ENCODE data around the gene B3GNT8. TPM values are rescaled to one million over a fixed set of nuclear protein-coding genes. Genes with fewer than 3 reads are reported as not detected.

The B3GNT8 gene
- polyA plus RNA-seq, 2 donors = 42.9 to 68.8 TPM

DNA sequence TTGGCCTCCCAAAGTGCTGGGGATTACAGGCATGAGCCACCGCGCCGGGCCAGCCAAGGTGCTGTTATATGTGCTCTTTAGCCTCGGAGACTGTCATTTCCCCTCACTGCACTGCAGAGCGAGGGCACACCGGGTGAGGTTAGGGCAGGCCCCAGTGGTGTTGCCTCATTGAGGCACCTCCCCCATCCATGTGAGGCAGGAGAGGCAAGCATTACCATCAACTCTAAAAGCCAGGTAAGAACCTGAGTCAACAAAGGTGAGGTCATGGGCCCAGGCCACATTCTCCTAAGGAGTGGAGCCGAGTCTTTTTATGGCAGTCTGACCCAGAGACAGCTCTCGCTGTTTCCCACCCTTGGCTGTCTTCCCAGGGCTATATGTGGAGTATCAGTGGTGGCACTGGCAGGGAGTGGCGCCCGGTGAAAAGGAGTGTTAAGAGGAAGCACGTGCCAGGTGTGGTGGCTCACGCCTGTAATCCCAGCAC, 10.9 kb downstream of the B3GNT8 start:
- peaks cover 18 to 42% of the 10 kb centered on the region in 2 donors for H3K36me3 ChIP-seq (ENCODE audit: control insufficient read depth in 2 of 2, insufficient read depth in 2 of 2, low read length in 1 of 2)
- no peak overlapping the region for H3K4me3 ChIP-seq (ENCODE audit: low read depth in 1 of 2, low read length in 2 of 2)
- no peaks in the 10 kb centered on the region for H3K27me3 ChIP-seq (ENCODE audit: control insufficient read depth in 1 of 2, insufficient read depth in 2 of 2, low read length in 2 of 2)
- H3K9me3 ChIP-seq (ENCODE audit: control insufficient read depth in 2 of 2, insufficient read depth in 1 of 2, low read depth in 1 of 2, low read length in 1 of 2) = peaks cover 0 to 1% of the 10 kb centered on the region in 2 donors
- peaks cover 3 to 9% of the 10 kb centered on the region in 2 donors for H3K4me1 ChIP-seq (ENCODE audit: control insufficient read depth in 2 of 2, insufficient read depth in 2 of 2, low read length in 1 of 2)
- 64 to 79% methylated on average over 12 of the region's 12 CpGs for WGBS, 2 donors
- H3K27ac ChIP-seq (ENCODE audit: low read depth in 2 of 2, low read length in 1 of 2) = peak overlapping the region; percentile 14 to 81

DNA sequence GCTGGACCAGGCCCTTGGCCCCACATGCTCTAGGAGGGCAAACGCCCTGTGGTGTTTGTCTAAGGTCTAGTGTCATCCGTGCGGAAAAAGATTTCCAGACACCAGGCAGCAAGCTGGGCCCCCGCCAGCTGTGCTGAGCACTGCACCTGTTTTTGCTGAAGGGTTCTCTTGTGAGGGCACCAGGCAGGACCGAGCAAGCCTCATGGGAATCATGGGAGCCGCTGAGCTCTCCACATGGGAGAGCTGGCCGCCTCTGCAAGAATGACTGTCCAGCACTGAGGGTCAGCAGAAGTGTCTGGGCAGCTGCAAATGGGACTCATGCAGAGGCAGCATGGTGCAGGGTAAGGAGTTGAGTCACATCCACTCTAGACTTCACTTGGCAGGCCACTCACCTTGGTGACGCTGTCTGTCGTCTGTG, 12.0 kb downstream of the B3GNT8 start:
- WGBS, 2 donors = 79 to 84% methylated on average over 9 of the region's 9 CpGs
- Histone ChIP-seq H3K4me1 (ENCODE audit: control insufficient read depth in 2 of 2, insufficient read depth in 2 of 2, low read length in 1 of 2) (peaks cover 3 to 7% of the 10 kb centered on the region in 2 donors), H3K36me3 (ENCODE audit: control insufficient read depth in 2 of 2, insufficient read depth in 2 of 2, low read length in 1 of 2) (peaks cover 18 to 40% of the 10 kb centered on the region in 2 donors), H3K9me3 (ENCODE audit: control insufficient read depth in 2 of 2, insufficient read depth in 1 of 2, low read depth in 1 of 2, low read length in 1 of 2) (peaks cover 0 to 1% of the 10 kb centered on the region in 2 donors), H3K27ac (ENCODE audit: low read depth in 2 of 2, low read length in 1 of 2) (peak overlapping the region in 1 of 2 donors; percentile 24), H3K27me3 (ENCODE audit: control insufficient read depth in 1 of 2, insufficient read depth in 2 of 2, low read length in 2 of 2) (no peaks in the 10 kb centered on the region), H3K4me3 (ENCODE audit: low read depth in 1 of 2, low read length in 2 of 2) (no peak overlapping the region)

DNA sequence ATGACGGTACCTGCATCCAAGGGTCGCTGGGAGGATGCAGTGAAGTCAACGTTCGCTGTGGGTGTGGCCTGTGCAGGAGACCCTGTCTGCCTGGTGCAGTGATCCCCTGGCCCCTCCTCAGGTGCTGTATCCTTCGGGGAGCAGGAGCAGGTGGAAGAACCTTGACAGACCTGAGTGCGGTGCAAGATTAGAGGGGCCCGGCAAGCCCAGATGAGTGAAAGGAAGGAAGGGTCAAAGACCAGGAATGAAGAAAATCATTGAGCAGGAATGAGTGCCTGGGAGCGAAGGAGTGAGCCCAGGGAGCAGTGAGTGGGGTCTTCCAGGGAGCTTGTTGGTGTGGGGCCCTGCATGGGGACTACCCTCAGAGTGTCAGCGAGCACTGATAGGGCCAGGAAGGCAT, 12.7 kb downstream of the B3GNT8 start:
- Histone ChIP-seq H3K27me3 (ENCODE audit: control insufficient read depth in 1 of 2, insufficient read depth in 2 of 2, low read length in 2 of 2) (no peaks in the 10 kb centered on the region), H3K9me3 (ENCODE audit: control insufficient read depth in 2 of 2, insufficient read depth in 1 of 2, low read depth in 1 of 2, low read length in 1 of 2) (peaks cover 0 to 1% of the 10 kb centered on the region in 2 donors), H3K4me1 (ENCODE audit: control insufficient read depth in 2 of 2, insufficient read depth in 2 of 2, low read length in 1 of 2) (peaks cover 3 to 7% of the 10 kb centered on the region in 2 donors), H3K27ac (ENCODE audit: low read depth in 2 of 2, low read length in 1 of 2) (no peak overlapping the region), H3K4me3 (ENCODE audit: low read depth in 1 of 2, low read length in 2 of 2) (no peak overlapping the region), H3K36me3 (ENCODE audit: control insufficient read depth in 2 of 2, insufficient read depth in 2 of 2, low read length in 1 of 2) (peaks cover 14 to 36% of the 10 kb centered on the region in 2 donors)
- 87 to 89% methylated on average over 9 of the region's 9 CpGs for WGBS, 2 donors

DNA sequence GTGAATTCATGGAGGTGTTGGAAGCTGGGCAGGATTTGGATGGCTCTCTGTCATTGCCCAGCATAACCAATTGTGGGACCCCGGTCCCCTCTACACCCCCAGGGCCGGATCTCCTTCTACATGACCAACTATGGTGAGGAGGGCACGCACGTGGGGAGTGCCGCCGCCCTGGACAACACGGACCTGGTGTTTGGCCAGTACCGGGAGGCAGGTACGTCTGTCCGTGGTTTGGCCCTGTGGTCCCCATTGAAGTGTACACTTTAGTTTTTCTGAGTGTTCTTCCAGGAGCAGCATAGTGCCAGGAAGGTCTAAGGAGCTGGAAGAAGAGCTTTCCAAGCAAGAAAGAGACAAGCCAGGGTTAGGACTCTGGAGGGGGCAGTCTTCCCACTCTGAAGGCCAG, 13.2 kb downstream of the B3GNT8 start:
- peaks cover 3 to 7% of the 10 kb centered on the region in 2 donors for H3K4me1 ChIP-seq (ENCODE audit: control insufficient read depth in 2 of 2, insufficient read depth in 2 of 2, low read length in 1 of 2)
- H3K9me3 ChIP-seq (ENCODE audit: control insufficient read depth in 2 of 2, insufficient read depth in 1 of 2, low read depth in 1 of 2, low read length in 1 of 2) = peaks cover 0 to under 1% of the 10 kb centered on the region in 2 donors
- no peaks in the 10 kb centered on the region for H3K27me3 ChIP-seq (ENCODE audit: control insufficient read depth in 1 of 2, insufficient read depth in 2 of 2, low read length in 2 of 2)
- H3K36me3 ChIP-seq (ENCODE audit: control insufficient read depth in 2 of 2, insufficient read depth in 2 of 2, low read length in 1 of 2) = peaks cover 12 to 33% of the 10 kb centered on the region in 2 donors
- no peak overlapping the region for H3K4me3 ChIP-seq (ENCODE audit: low read depth in 1 of 2, low read length in 2 of 2)
- WGBS, 2 donors = 91 to 92% methylated on average over 10 of the region's 10 CpGs
- no peak overlapping the region for H3K27ac ChIP-seq (ENCODE audit: low read depth in 2 of 2, low read length in 1 of 2)

DNA sequence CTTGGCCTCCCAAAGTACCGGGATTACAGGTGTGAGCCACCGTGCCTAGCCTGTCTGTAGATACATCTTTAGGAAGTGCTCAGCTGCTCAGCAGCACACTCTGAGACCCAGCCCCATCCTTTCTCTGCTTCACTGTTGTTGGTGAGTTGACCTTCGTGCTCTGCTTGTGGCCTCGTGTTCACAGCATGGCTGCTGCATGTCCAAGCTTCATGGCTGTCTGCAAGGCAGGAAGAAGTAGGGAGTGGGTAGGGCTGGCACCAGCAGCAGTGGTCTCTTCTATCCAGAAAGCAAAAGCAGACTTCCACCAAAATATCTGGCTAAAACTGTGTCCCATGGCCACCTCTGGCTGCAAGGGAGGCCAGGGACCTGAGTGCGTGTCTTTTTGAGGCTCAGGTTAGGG, 14.2 kb downstream of the B3GNT8 start:
- no peaks in the 10 kb centered on the region for H3K27me3 ChIP-seq (ENCODE audit: control insufficient read depth in 1 of 2, insufficient read depth in 2 of 2, low read length in 2 of 2)
- WGBS, 2 donors = 96 to 97% methylated on average over 5 of the region's 5 CpGs
- H3K4me1 ChIP-seq (ENCODE audit: control insufficient read depth in 2 of 2, insufficient read depth in 2 of 2, low read length in 1 of 2) = peaks cover 3 to 7% of the 10 kb centered on the region in 2 donors
- no peaks in the 10 kb centered on the region for H3K9me3 ChIP-seq (ENCODE audit: control insufficient read depth in 2 of 2, insufficient read depth in 1 of 2, low read depth in 1 of 2, low read length in 1 of 2)
- H3K36me3 ChIP-seq (ENCODE audit: control insufficient read depth in 2 of 2, insufficient read depth in 2 of 2, low read length in 1 of 2) = peaks cover 5 to 31% of the 10 kb centered on the region in 2 donors
- H3K27ac ChIP-seq (ENCODE audit: low read depth in 2 of 2, low read length in 1 of 2) = no peak overlapping the region
- H3K4me3 ChIP-seq (ENCODE audit: low read depth in 1 of 2, low read length in 2 of 2) = no peak overlapping the region

DNA sequence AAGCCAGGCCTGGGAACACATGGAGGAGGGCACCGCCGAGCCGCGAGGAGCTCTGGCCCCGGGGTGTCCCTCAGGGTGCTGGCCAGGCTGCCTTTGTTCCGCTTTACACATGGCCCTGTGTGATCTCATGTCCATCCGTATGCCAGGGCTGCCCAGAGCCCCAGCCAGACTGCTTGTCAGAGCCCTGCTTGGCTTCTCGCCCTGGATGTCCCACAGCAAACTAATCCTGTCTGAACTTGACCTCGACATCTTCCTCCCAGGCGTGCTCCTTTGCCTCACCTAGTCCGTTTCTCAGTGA, 15.3 kb downstream of the B3GNT8 start:
- Histone ChIP-seq H3K4me3 (ENCODE audit: low read depth in 1 of 2, low read length in 2 of 2) (no peak overlapping the region), H3K4me1 (ENCODE audit: control insufficient read depth in 2 of 2, insufficient read depth in 2 of 2, low read length in 1 of 2) (peaks cover 3 to 7% of the 10 kb centered on the region in 2 donors), H3K27me3 (ENCODE audit: control insufficient read depth in 1 of 2, insufficient read depth in 2 of 2, low read length in 2 of 2) (no peaks in the 10 kb centered on the region), H3K27ac (ENCODE audit: low read depth in 2 of 2, low read length in 1 of 2) (peak overlapping the region; percentile 23 to 54), H3K36me3 (ENCODE audit: control insufficient read depth in 2 of 2, insufficient read depth in 2 of 2, low read length in 1 of 2) (peaks cover 5 to 31% of the 10 kb centered on the region in 2 donors), H3K9me3 (ENCODE audit: control insufficient read depth in 2 of 2, insufficient read depth in 1 of 2, low read depth in 1 of 2, low read length in 1 of 2) (no peaks in the 10 kb centered on the region)
- 51 to 68% methylated on average over 11 of the region's 11 CpGs for WGBS, 2 donors

DNA sequence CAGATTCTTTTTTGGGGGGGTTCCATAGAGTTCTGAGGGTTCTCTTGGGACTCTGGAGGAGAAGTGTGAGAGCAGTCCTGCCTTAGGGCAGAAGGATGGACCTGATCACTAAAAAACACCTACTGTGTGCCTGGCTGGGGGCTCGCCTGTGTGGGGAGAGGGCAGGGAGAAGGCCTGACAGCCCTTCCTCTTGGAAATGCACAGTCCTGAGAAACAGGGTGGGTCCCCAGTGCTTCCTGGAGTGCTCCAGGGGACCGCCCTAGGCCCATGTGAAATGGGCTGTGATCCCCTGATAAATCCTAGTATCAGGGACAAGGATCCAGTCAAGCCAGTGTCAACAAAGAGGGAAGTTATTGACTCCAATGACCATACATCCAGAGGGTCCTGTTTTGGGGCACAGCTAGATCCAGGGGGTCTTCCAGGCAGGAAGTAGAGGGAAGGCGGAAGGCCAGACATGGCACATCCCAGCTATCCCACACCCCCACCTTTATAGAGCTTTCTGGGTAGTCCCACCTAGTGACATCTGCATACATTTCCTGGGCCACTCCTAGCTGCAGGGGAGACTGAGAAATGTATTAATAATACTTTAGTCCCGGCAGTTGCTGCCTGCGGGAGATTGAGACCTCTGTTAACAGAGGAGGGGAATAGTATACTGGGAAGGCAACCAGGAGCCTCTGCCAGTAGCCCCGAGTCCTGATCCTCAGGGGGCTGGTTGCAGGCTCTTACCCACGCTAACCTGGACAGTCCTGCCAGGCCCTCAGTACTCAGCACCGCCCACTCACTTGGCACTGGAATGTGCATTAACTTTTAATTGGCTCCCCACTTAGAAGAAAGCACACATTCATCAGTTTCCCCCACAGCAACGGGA, 15.8 kb downstream of the B3GNT8 start:
- Histone ChIP-seq H3K27ac (ENCODE audit: low read depth in 2 of 2, low read length in 1 of 2) (peak overlapping the region; percentile 23 to 54), H3K4me3 (ENCODE audit: low read depth in 1 of 2, low read length in 2 of 2) (no peak overlapping the region), H3K4me1 (ENCODE audit: control insufficient read depth in 2 of 2, insufficient read depth in 2 of 2, low read length in 1 of 2) (peaks cover 3 to 7% of the 10 kb centered on the region in 2 donors)

DNA sequence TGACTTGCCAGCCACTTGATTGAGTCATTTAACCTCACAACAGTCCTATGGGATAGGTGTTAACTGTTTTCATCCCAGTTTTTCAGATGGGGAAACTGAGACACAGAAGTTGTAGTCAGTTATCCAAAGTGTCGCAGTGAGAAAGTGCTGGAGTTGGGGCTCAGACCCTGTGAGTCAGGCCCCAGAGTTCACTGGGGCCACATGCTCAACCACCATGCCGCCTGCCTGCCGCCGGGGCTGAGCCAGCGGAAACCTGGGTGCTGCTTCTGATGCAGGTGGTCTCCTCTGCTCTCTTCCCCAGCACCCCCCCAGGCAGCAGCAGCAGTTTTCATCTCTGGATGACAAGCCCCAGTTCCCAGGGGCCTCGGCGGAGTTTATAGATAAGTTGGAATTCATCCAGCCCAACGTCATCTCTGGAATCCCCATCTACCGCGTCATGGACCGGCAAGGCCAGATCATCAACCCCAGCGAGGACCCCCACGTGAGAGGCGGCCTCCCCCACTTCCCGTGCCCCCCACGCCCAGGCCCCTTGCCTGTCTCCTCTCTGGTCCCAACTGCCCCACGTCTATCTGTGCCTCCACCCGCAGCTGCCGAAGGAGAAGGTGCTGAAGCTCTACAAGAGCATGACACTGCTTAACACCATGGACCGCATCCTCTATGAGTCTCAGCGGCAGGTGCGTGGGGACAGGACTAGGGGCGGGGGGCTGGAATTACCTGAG, 16.7 kb downstream of the B3GNT8 start:
- peak overlapping the region in 1 of 2 donors; percentile 15 for H3K27ac ChIP-seq (ENCODE audit: low read depth in 2 of 2, low read length in 1 of 2)
- H3K4me3 ChIP-seq (ENCODE audit: low read depth in 1 of 2, low read length in 2 of 2) = no peak overlapping the region
- 92 to 93% methylated on average over 23 of the region's 23 CpGs for WGBS, 2 donors
- peaks cover 3 to 13% of the 10 kb centered on the region in 2 donors for H3K4me1 ChIP-seq (ENCODE audit: control insufficient read depth in 2 of 2, insufficient read depth in 2 of 2, low read length in 1 of 2)
- H3K27me3 ChIP-seq (ENCODE audit: control insufficient read depth in 1 of 2, insufficient read depth in 2 of 2, low read length in 2 of 2) = no peaks in the 10 kb centered on the region
- H3K36me3 ChIP-seq (ENCODE audit: control insufficient read depth in 2 of 2, insufficient read depth in 2 of 2, low read length in 1 of 2) = peaks cover 5 to 26% of the 10 kb centered on the region in 2 donors
- no peaks in the 10 kb centered on the region for H3K9me3 ChIP-seq (ENCODE audit: control insufficient read depth in 2 of 2, insufficient read depth in 1 of 2, low read depth in 1 of 2, low read length in 1 of 2)

More for the DNA sequence above, 15.8 kb downstream of the B3GNT8 start:
- 56 to 67% methylated on average over 9 of the region's 9 CpGs for WGBS, 2 donors
- peaks cover 5 to 30% of the 10 kb centered on the region in 2 donors for H3K36me3 ChIP-seq (ENCODE audit: control insufficient read depth in 2 of 2, insufficient read depth in 2 of 2, low read length in 1 of 2)
- H3K9me3 ChIP-seq (ENCODE audit: control insufficient read depth in 2 of 2, insufficient read depth in 1 of 2, low read depth in 1 of 2, low read length in 1 of 2) = no peaks in the 10 kb centered on the region
- H3K27me3 ChIP-seq (ENCODE audit: control insufficient read depth in 1 of 2, insufficient read depth in 2 of 2, low read length in 2 of 2) = no peaks in the 10 kb centered on the region

DNA sequence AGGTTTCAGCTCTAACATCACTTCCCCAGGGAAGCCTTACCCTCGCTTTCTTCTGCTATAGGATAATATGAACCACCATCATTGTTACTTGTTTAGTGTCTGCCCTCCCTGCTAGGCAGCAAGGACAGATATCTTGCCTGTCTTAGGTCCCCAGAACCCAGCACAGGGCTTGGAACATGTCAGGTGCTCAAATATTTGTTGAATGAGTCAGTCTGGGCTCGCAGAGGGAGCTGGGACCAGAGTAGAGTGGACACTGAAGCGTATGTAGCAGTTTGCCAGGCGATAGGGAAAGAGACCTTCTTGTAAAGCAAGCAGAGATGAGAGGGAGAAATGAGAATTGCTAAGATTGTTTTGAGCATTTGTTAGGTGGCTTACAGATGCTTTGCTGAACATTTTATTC, 17.9 kb downstream of the B3GNT8 start:
- Histone ChIP-seq H3K9me3 (ENCODE audit: control insufficient read depth in 2 of 2, insufficient read depth in 1 of 2, low read depth in 1 of 2, low read length in 1 of 2) (no peaks in the 10 kb centered on the region), H3K4me3 (ENCODE audit: low read depth in 1 of 2, low read length in 2 of 2) (no peak overlapping the region), H3K36me3 (ENCODE audit: control insufficient read depth in 2 of 2, insufficient read depth in 2 of 2, low read length in 1 of 2) (peaks cover 0 to 15% of the 10 kb centered on the region in 2 donors), H3K27me3 (ENCODE audit: control insufficient read depth in 1 of 2, insufficient read depth in 2 of 2, low read length in 2 of 2) (no peaks in the 10 kb centered on the region), H3K4me1 (ENCODE audit: control insufficient read depth in 2 of 2, insufficient read depth in 2 of 2, low read length in 1 of 2) (peaks cover 3 to 11% of the 10 kb centered on the region in 2 donors), H3K27ac (ENCODE audit: low read depth in 2 of 2, low read length in 1 of 2) (peak overlapping the region in 1 of 2 donors; percentile 3)
- 57 to 67% methylated on average over 4 of the region's 4 CpGs for WGBS, 2 donors
